ENCODE data around the gene ZNF473.
"Not testable (repeated sequence)": the region's sequence is repeated elsewhere in the genome, so short reads cannot be mapped to it uniquely, and the experiment has no call there.

The ZNF473 gene

GRCh38 chr19:50059045-50059444, 33.2 kb downstream of the ZNF473 start:
- no peak overlapping the region for H3K4me3 ChIP-seq
- no peak for DNase-seq (ENCODE audit: low spot score)
- TF ChIP-seq CTCF (IDR thresholded peaks at IDR 0.05) = no peak
- H3K27ac ChIP-seq = no peak overlapping the region

GRCh38 chr19:50060107-50060506, 34.3 kb downstream of the ZNF473 start:
- no peak overlapping the region for H3K27ac ChIP-seq
- TF ChIP-seq CTCF (IDR thresholded peaks at IDR 0.05) = no peak
- DNase-seq (ENCODE audit: low spot score) = no peak
- no peak overlapping the region for H3K4me3 ChIP-seq

GRCh38 chr19:50061650-50062049, 35.8 kb downstream of the ZNF473 start:
- TF ChIP-seq CTCF (IDR thresholded peaks at IDR 0.05) = no peak
- H3K4me3 ChIP-seq = no peak overlapping the region
- H3K27ac ChIP-seq = no peak overlapping the region
- DNase-seq (ENCODE audit: low spot score) = no peak

- Histone ChIP-seq H3K4me3 (no peak overlapping the region), H3K27ac (no peak overlapping the region)
- DNase-seq (ENCODE audit: low spot score) = no peak
- TF ChIP-seq CTCF (IDR thresholded peaks at IDR 0.05) = no peak
Measured at GRCh38 chr19:50065938-50066337, 40.1 kb downstream of the ZNF473 start.

- no peak for DNase-seq (ENCODE audit: low spot score)
- Histone ChIP-seq H3K27ac (no peak overlapping the region), H3K4me3 (no peak overlapping the region)
- TF ChIP-seq CTCF (IDR thresholded peaks at IDR 0.05) = no peak
Measured at GRCh38 chr19:50067575-50067974, 41.8 kb downstream of the ZNF473 start.

GRCh38 chr19:50068382-50068781, 42.6 kb downstream of the ZNF473 start:
- not testable (repeated sequence) for H3K27ac ChIP-seq; H3K4me3 ChIP-seq; DNase-seq (ENCODE audit: low spot score)

GRCh38 chr19:50075076-50075475, 49.3 kb downstream of the ZNF473 start:
- not testable (repeated sequence) for DNase-seq (ENCODE audit: low spot score); H3K4me3 ChIP-seq; H3K27ac ChIP-seq

GRCh38 chr19:50075644-50076372, 50.0 kb downstream of the ZNF473 start:
- H3K4me3 ChIP-seq; H3K27ac ChIP-seq; DNase-seq (ENCODE audit: low spot score): not testable (repeated sequence)

- not testable (repeated sequence) for DNase-seq (ENCODE audit: low spot score); H3K4me3 ChIP-seq; H3K27ac ChIP-seq
Measured at GRCh38 chr19:50076581-50077355, 51.0 kb downstream of the ZNF473 start.

GRCh38 chr19:50079014-50079413, 53.2 kb downstream of the ZNF473 start:
- H3K27ac ChIP-seq; DNase-seq (ENCODE audit: low spot score); H3K4me3 ChIP-seq: not testable (repeated sequence)

- not testable (repeated sequence) for DNase-seq (ENCODE audit: low spot score); H3K4me3 ChIP-seq; H3K27ac ChIP-seq
Measured at GRCh38 chr19:50084440-50084839, 58.6 kb downstream of the ZNF473 start.

GRCh38 chr19:50087153-50087552, 61.3 kb downstream of the ZNF473 start:
- H3K4me3 ChIP-seq; H3K27ac ChIP-seq; DNase-seq (ENCODE audit: low spot score): not testable (repeated sequence)

GRCh38 chr19:50090706-50091105, 64.9 kb downstream of the ZNF473 start:
- not testable (repeated sequence) for H3K4me3 ChIP-seq; DNase-seq (ENCODE audit: low spot score); H3K27ac ChIP-seq
